Ascending aorta (tissue), 2 donors: ENCODE measurements around the gene ARID4B. TPM values are rescaled to one million over a fixed set of nuclear protein-coding genes. Genes with fewer than 3 reads are reported as not detected.

Experiments used
- DNase-seq, 2 donors: peaks; one replicate each; pipeline ENCODE4 v3.0.0-alpha.2; 2019; ENCODE audit warnings: low spot score in 2 of 2
- H3K27ac ChIP-seq, 2 donors: fragments of 200-600 bp; sonication (generic); one replicate each; pipeline ENCODE4 v1.5.1; 2016 to 2017; ENCODE audit warnings: mild to moderate bottlenecking in 1 of 2
- H3K27me3 ChIP-seq: fragments of 200-600 bp; sonication (generic); one replicate; pipeline ENCODE4 v1.5.1; 2017
- H3K36me3 ChIP-seq, 2 donors: fragments of 200-600 bp; sonication (generic); one replicate each; pipeline ENCODE4 v1.5.1; 2016
- H3K4me1 ChIP-seq, 2 donors: fragments of 200-600 bp; sonication (generic); one replicate each; pipeline ENCODE4 v1.5.1; 2016 to 2017; ENCODE audit warnings: mild to moderate bottlenecking in 1 of 2
- H3K4me3 ChIP-seq, 2 donors: fragments of 200-600 bp; sonication (generic); one replicate each; pipeline ENCODE4 v1.5.1; 2016 to 2017; ENCODE audit warnings: mild to moderate bottlenecking in 1 of 2
- H3K9me3 ChIP-seq, 2 donors: fragments of 200-600 bp; sonication (generic); one replicate each; pipeline ENCODE4 v1.5.1; 2016
- intact Hi-C: fragments of 100-400 bp; cut with DNase I; formaldehyde crosslinking; loops from one replicate; pipeline ENCODE4 v1.15.1; 2023
- total RNA-seq: library from RNA; depleted of rRNA; stranded (reverse); fragments of >200 nt; gene quantifications from one replicate; pipeline ENCODE4 v1.1.0, GENCODE V29; 2016
- TF ChIP-seq, protein P1 (sequence below), 3 experiments: fragments of 200-600 bp in 2 of 3; fragments of 450-650 bp in 1 of 3; sonication (generic) in 2 of 3; IDR thresholded peaks; one replicate each; pipeline ENCODE4 v1.5.1; 2016 to 2019; ENCODE audit warnings: antibody characterized with exemption in 3 of 3, mild to moderate bottlenecking in 1 of 3, moderate library complexity in 1 of 3

Gene ARID4B
- total RNA-seq, 1 donor from 2014 or later: 22.5 TPM

DNA sequence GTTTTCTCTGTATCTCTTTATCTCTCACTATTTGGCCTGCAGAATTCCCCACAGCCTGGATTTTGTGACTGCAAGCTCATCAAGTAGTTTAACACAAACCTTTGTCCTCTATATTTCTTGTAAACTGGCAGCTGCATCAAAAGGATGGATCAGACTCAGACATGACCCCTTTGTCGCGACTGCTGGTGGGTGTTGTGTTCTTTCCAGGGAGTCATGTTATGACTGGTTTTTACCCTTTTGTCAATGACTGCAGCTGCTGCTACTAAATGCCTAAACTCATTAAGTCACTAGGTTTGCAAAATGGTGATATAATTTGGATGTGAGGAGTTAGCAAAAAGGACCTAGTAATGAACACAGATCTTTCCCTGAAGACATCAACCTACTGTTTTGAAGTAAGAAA lies 189.2 kb downstream of the ARID4B start:
- Histone ChIP-seq H3K4me1 (no peaks in the 10 kb centered on the region), H3K4me3 (no peak overlapping the region), H3K27ac (no peak overlapping the region), H3K9me3 (no peaks in the 10 kb centered on the region), H3K36me3 (peaks cover 63 to 80% of the 10 kb centered on the region in 2 donors), H3K27me3 (no peaks in the 10 kb centered on the region)
- intact Hi-C loops: no loop called here
- TF ChIP-seq, protein P1, sequence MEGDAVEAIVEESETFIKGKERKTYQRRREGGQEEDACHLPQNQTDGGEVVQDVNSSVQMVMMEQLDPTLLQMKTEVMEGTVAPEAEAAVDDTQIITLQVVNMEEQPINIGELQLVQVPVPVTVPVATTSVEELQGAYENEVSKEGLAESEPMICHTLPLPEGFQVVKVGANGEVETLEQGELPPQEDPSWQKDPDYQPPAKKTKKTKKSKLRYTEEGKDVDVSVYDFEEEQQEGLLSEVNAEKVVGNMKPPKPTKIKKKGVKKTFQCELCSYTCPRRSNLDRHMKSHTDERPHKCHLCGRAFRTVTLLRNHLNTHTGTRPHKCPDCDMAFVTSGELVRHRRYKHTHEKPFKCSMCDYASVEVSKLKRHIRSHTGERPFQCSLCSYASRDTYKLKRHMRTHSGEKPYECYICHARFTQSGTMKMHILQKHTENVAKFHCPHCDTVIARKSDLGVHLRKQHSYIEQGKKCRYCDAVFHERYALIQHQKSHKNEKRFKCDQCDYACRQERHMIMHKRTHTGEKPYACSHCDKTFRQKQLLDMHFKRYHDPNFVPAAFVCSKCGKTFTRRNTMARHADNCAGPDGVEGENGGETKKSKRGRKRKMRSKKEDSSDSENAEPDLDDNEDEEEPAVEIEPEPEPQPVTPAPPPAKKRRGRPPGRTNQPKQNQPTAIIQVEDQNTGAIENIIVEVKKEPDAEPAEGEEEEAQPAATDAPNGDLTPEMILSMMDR (IDR thresholded peaks at IDR 0.05): no peak
- no peak for DNase-seq

DNA sequence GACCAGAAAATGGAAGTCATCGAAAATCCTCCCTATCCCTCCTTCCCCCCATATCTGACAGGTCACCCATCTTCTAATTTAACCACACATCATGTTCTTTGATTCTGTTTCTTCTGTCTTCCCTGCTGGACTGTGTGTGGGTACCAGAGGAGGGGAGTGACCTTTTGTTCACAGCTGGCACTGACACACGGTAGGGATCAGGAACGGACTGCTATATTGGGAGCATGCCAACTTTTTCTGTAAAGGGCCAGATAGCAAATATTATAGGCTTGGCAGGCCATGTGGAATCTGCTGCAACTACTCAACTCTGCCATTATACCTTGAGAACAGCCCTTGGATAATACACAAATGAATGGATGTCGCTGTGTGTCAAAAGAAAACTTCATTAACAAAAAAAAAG lies 191.9 kb downstream of the ARID4B start:
- Histone ChIP-seq H3K9me3 (no peaks in the 10 kb centered on the region), H3K36me3 (peaks cover 60 to 77% of the 10 kb centered on the region in 2 donors), H3K4me1 (no peaks in the 10 kb centered on the region), H3K4me3 (no peak overlapping the region), H3K27ac (no peak overlapping the region), H3K27me3 (no peaks in the 10 kb centered on the region)
- no peak for DNase-seq
- TF ChIP-seq, protein P1 (IDR thresholded peaks at IDR 0.05): no peak
- intact Hi-C loops: no loop called here

DNA sequence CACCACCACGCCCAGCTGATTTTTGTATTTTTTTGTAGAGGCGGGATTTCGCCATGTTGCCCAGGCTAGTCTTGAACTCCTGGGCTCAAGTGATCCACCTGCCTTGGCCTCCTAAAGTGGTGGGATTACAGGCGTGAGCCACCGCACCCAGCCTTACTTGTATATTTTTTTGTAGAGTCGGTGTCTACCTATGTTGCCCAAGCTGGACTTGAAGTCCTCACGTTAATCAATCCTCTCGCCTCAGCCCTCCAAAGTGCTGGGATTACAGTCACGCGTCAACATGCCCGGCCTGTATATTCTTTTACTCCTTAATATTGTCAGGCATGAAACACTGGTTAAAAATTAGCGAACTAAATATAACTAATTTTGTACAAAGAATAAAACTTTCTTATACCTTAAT lies 193.8 kb downstream of the ARID4B start:
- Histone ChIP-seq H3K27ac (no peak overlapping the region), H3K36me3 (peaks cover 43 to 63% of the 10 kb centered on the region in 2 donors), H3K4me1 (no peaks in the 10 kb centered on the region), H3K9me3 (no peaks in the 10 kb centered on the region), H3K27me3 (no peaks in the 10 kb centered on the region), H3K4me3 (no peak overlapping the region)
- no peak for DNase-seq
- intact Hi-C loops: no loop called here
- TF ChIP-seq, protein P1 (IDR thresholded peaks at IDR 0.05): no peak

- no peaks in the 10 kb centered on the region for H3K9me3 ChIP-seq
- TF ChIP-seq, protein P1 (IDR thresholded peaks at IDR 0.05): no peak
- no peaks in the 10 kb centered on the region for H3K27me3 ChIP-seq
- no peak overlapping the region for H3K27ac ChIP-seq
- intact Hi-C loops: no loop called here
- H3K4me3 ChIP-seq: no peak overlapping the region
- peaks cover 39 to 60% of the 10 kb centered on the region in 2 donors for H3K36me3 ChIP-seq
- H3K4me1 ChIP-seq: no peaks in the 10 kb centered on the region
- DNase-seq: no peak
These were observed 194.9 kb downstream of the ARID4B start for GRCh38 chr1:235133086-235133485.

DNA sequence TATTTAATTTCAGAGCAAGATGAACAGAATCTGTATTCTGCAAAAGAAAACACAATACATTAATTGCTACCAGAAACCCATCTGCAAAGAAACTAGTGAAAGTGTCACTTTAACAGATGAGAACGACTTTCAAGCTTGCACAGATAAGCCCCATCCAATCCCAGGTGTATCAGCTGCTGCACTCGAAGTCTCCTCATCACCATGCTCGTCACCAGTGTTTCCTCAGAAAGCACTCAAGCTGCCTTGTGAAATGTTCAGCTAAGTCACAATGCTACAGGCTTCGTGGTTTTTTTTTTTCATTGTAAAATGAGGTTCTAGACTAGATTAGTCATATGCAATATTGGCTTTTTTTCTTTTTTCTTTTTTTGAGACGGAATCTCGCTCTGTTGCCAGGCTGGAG lies 196.0 kb downstream of the ARID4B start:
- no peak for DNase-seq
- H3K4me3 ChIP-seq: no peak overlapping the region
- H3K27ac ChIP-seq: no peak overlapping the region
- H3K27me3 ChIP-seq: no peaks in the 10 kb centered on the region
- TF ChIP-seq, protein P1 (IDR thresholded peaks at IDR 0.05): no peak
- peaks cover 0 to 3% of the 10 kb centered on the region in 2 donors for H3K4me1 ChIP-seq
- peaks cover 32 to 50% of the 10 kb centered on the region in 2 donors for H3K36me3 ChIP-seq
- H3K9me3 ChIP-seq: no peaks in the 10 kb centered on the region
- intact Hi-C loops: no loop called here

GRCh38 chr1:235130766-235131270 lies 197.2 kb downstream of the ARID4B start:
- TF ChIP-seq, protein P1 (IDR thresholded peaks at IDR 0.05): no peak
- no peak for DNase-seq
- Histone ChIP-seq H3K27ac (no peak overlapping the region), H3K27me3 (no peaks in the 10 kb centered on the region), H3K9me3 (no peaks in the 10 kb centered on the region), H3K4me3 (no peak overlapping the region), H3K36me3 (peaks cover 22 to 39% of the 10 kb centered on the region in 2 donors), H3K4me1 (peaks cover 0 to 4% of the 10 kb centered on the region in 2 donors)
- intact Hi-C loops: no loop called here
